ENCODE data around the gene WNT5B. TPM values are rescaled to one million over a fixed set of nuclear protein-coding genes. Genes with fewer than 3 reads are reported as not detected.

The WNT5B gene
- total and polyA plus RNA-seq, 9 of the 15 experiments (the other 6 are each of a cell fraction or from before 2014, with no cell fraction given): 0.42 to 16.8 (median 5.4) TPM

GRCh38 chr12:1588575-1588947 lies 40.5 kb upstream of the WNT5B start:
- H2AFZ ChIP-seq (ENCODE audit: low read depth, low read length): no peak overlapping the region
- DNase-seq (ENCODE audit: extremely low read depth in 1 of 4, low spot score in 3 of 4) (no peak), ATAC-seq (no peak), FAIRE-seq (no peak)
- CTCF ChIA-PET (ENCODE audit: low intra/inter-chr PET ratio): no interaction called here
- no peak overlapping the region for H3K27ac ChIP-seq (ENCODE audit: extremely low read depth, low read depth, low read length)
- in situ Hi-C loops (cut with MboI) (loop anchor here (25.0 kb wide), 2 partner anchors 301 to 1026 kb away; no protein-coding TSS in a partner anchor), intact Hi-C loops (cut with micrococcal nuclease) (no loop called here)
- H3K27me3 ChIP-seq (ENCODE audit: control insufficient read depth in 2 of 2, insufficient read depth in 2 of 2, low read length in 2 of 2): no peaks in the 10 kb centered on the region
- H3K4me3 ChIP-seq: no peak overlapping the region
- H3K36me3 ChIP-seq (ENCODE audit: control insufficient read depth, insufficient read depth, low read length): peaks cover 10% of the 10 kb centered on the region; the same call in 1 of the 3 replicates
- H3K79me2 ChIP-seq (ENCODE audit: control insufficient read depth, insufficient read depth, low read length): peaks cover 41% of the 10 kb centered on the region
- no peak overlapping the region for H3K9ac ChIP-seq (ENCODE audit: insufficient read depth in 1 of 2, low read depth in 2 of 2, low read length in 2 of 2)
- peaks cover 12% of the 10 kb centered on the region for H4K20me1 ChIP-seq (replicated peaks; ENCODE audit: control insufficient read depth, insufficient read depth, low read length)
- 36% methylated on average over 3 of the region's 3 CpGs for WGBS (ENCODE audit: insufficient coverage, low coverage, missing lambda C conversion rate)
- H3K9me1 ChIP-seq (ENCODE audit: control insufficient read depth, insufficient read depth, low read length): no peaks in the 10 kb centered on the region
- H3K4me2 ChIP-seq (ENCODE audit: insufficient read depth, low read length): no peak overlapping the region
- POLR2A ChIA-PET: interaction anchor here (0.7 to 1.1 kb wide), 2 partner anchors 8 to 751 kb away, joined by 4 read pairs; no protein-coding TSS in a partner anchor
- TF ChIP-seq L3MBTL2 (IDR thresholded peaks at IDR 0.05) (no peak), HMBOX1 (IDR thresholded peaks at IDR 0.05) (peak; percentile 18; the same call in 1 of the 2 replicates)
- no TSS peak for BruUV-seq (replicated peaks)
- peaks cover 22 to 31% of the 10 kb centered on the region in 2 experiments; a peak in 4 of 5 replicates for H3K4me1 ChIP-seq (replicated peaks in 1 of 2; ENCODE audit: control insufficient read depth in 2 of 2, insufficient read depth in 2 of 2, low read length in 2 of 2)
- no peaks in the 10 kb centered on the region for H3K9me3 ChIP-seq (replicated peaks; ENCODE audit: control insufficient read depth, insufficient read depth, low read depth, low read length)

GRCh38 chr12:1590221-1590979 lies 38.6 kb upstream of the WNT5B start:
- peak overlapping the region; percentile 46; the same call in 1 of the 2 replicates for H3K4me2 ChIP-seq (ENCODE audit: insufficient read depth, low read length)
- peak overlapping the region in 1 of 2 experiments; percentile 82; a peak in 2 of 4 replicates for H3K9ac ChIP-seq (ENCODE audit: insufficient read depth in 1 of 2, low read depth in 2 of 2, low read length in 2 of 2)
- in situ Hi-C loops (cut with MboI) (loop anchor here (5.0 to 25.0 kb wide), 3 partner anchors 303 to 1028 kb away; no protein-coding TSS in a partner anchor), intact Hi-C loops (cut with micrococcal nuclease) (no loop called here)
- peaks cover 51% of the 10 kb centered on the region for H3K79me2 ChIP-seq (ENCODE audit: control insufficient read depth, insufficient read depth, low read length)
- H4K20me1 ChIP-seq (replicated peaks; ENCODE audit: control insufficient read depth, insufficient read depth, low read length): peaks cover 12% of the 10 kb centered on the region
- no peaks in the 10 kb centered on the region for H3K27me3 ChIP-seq (ENCODE audit: control insufficient read depth in 2 of 2, insufficient read depth in 2 of 2, low read length in 2 of 2)
- 21% methylated on average over 6 of the region's 12 CpGs for WGBS (ENCODE audit: insufficient coverage, low coverage, missing lambda C conversion rate)
- peaks cover 10% of the 10 kb centered on the region; the same call in 1 of the 3 replicates for H3K36me3 ChIP-seq (ENCODE audit: control insufficient read depth, insufficient read depth, low read length)
- H2AFZ ChIP-seq (ENCODE audit: low read depth, low read length): no peak overlapping the region
- ATAC-seq: no peak
- no peak for DNase-seq (ENCODE audit: extremely low read depth in 1 of 4, low spot score in 3 of 4)
- ChIA-PET POLR2A (interaction anchor here (0.7 to 1.6 kb wide), 3 partner anchors 8 to 696 kb away, joined by 3 to 5 read pairs (median 3); no protein-coding TSS in a partner anchor), CTCF (ENCODE audit: low intra/inter-chr PET ratio) (no interaction called here)
- H3K4me1 ChIP-seq (replicated peaks in 1 of 2; ENCODE audit: control insufficient read depth in 2 of 2, insufficient read depth in 2 of 2, low read length in 2 of 2): peaks cover 26 to 35% of the 10 kb centered on the region in 2 experiments; a peak in 4 of 5 replicates
- no peaks in the 10 kb centered on the region for H3K9me1 ChIP-seq (ENCODE audit: control insufficient read depth, insufficient read depth, low read length)
- no peaks in the 10 kb centered on the region for H3K9me3 ChIP-seq (replicated peaks; ENCODE audit: control insufficient read depth, insufficient read depth, low read depth, low read length)
- H3K4me3 ChIP-seq: no peak overlapping the region
- H3K27ac ChIP-seq (ENCODE audit: extremely low read depth, low read depth, low read length): no peak overlapping the region
- BruUV-seq (replicated peaks): no TSS peak
- no peak for FAIRE-seq
- no peak for TF ChIP-seq MITF (IDR thresholded peaks at IDR 0.05)
- no peak for TF ChIP-seq KLF13 (tag; IDR thresholded peaks at IDR 0.05; ENCODE audit: borderline replicate concordance, low read depth)
- TF ChIP-seq CREB3 (tag; conservative IDR thresholded peaks at IDR 0.05; ENCODE audit: low read depth): no peak
- peak; percentile 24; the same call in 1 of the 2 replicates for TF ChIP-seq ZNF316 (IDR thresholded peaks at IDR 0.05)
- no peak for TF ChIP-seq TCF3 (CRISPR knock-in tag; IDR thresholded peaks at IDR 0.05)
- no peak for TF ChIP-seq CTCF (IDR thresholded peaks at IDR 0.05 in 2 of 3, conservative IDR thresholded peaks at IDR 0.05 in 1 of 3; ENCODE audit: insufficient read depth in 2 of 3, low read depth in 1 of 3, low read length in 3 of 3)

Measured in K562 (cell line).